IMR-90 (cell line): Measurements from ENCODE around the gene SIPA1.

Source experiments
- CHD1 ChIP-seq: IDR thresholded peaks from 2 replicates; pipeline ENCODE4 v1.6.1; 2012; ENCODE audit warnings: low read depth, low read length, improper control_type of control experiment
- MAFK ChIP-seq: IDR thresholded peaks from 2 replicates; pipeline ENCODE4 v1.6.1; 2012; ENCODE audit warnings: low read depth, low read length, improper control_type of control experiment
- MAZ ChIP-seq: IDR thresholded peaks from 2 replicates; pipeline ENCODE4 v1.6.1; 2012; ENCODE audit warnings: low read depth, mild to moderate bottlenecking, low read length, improper control_type of control experiment, moderate library complexity, borderline replicate concordance
- POLR2A ChIP-seq: IDR thresholded peaks from 2 replicates; pipeline ENCODE4 v1.6.1; 2012; ENCODE audit warnings: mild to moderate bottlenecking, low read depth, low read length
- RAD21 ChIP-seq: IDR thresholded peaks from 2 replicates; pipeline ENCODE4 v1.6.1; 2012; ENCODE audit warnings: low read length, improper control_type of control experiment
- RCOR1 ChIP-seq: IDR thresholded peaks from 2 replicates; pipeline ENCODE4 v1.6.1; 2012; ENCODE audit warnings: mild to moderate bottlenecking, low read length, improper control_type of control experiment; ENCODE audit not compliant: insufficient replicate concordance
- SMC3 ChIP-seq: fragments of 150-350 bp; IDR thresholded peaks from 2 replicates; pipeline ENCODE4 v1.6.1; 2016; ENCODE audit warnings: low read depth, mild to moderate bottlenecking, antibody characterized with exemption, low read length, moderate library complexity
- USF2 ChIP-seq: fragments of 150-350 bp; IDR thresholded peaks from 2 replicates; pipeline ENCODE4 v1.6.1; 2017; ENCODE audit warnings: mild to moderate bottlenecking, antibody characterized with exemption, low read length, low read depth
- TF ChIP-seq, protein P1 (sequence below): conservative IDR thresholded peaks from 2 replicates; pipeline ENCODE4 v1.5.1; 2012; ENCODE audit warnings: mild to moderate bottlenecking, low read depth, low read length, improper control_type of control experiment

- no peak for TF ChIP-seq RCOR1
- TF ChIP-seq MAZ, result no peak
- TF ChIP-seq, protein P1, sequence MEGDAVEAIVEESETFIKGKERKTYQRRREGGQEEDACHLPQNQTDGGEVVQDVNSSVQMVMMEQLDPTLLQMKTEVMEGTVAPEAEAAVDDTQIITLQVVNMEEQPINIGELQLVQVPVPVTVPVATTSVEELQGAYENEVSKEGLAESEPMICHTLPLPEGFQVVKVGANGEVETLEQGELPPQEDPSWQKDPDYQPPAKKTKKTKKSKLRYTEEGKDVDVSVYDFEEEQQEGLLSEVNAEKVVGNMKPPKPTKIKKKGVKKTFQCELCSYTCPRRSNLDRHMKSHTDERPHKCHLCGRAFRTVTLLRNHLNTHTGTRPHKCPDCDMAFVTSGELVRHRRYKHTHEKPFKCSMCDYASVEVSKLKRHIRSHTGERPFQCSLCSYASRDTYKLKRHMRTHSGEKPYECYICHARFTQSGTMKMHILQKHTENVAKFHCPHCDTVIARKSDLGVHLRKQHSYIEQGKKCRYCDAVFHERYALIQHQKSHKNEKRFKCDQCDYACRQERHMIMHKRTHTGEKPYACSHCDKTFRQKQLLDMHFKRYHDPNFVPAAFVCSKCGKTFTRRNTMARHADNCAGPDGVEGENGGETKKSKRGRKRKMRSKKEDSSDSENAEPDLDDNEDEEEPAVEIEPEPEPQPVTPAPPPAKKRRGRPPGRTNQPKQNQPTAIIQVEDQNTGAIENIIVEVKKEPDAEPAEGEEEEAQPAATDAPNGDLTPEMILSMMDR, result no peak
- TF ChIP-seq RAD21, result no peak
- no peak for TF ChIP-seq CHD1
- no peak for TF ChIP-seq SMC3
- no peak for TF ChIP-seq POLR2A
- TF ChIP-seq USF2, result no peak
- TF ChIP-seq MAFK, result no peak
Measured at GRCh38 chr11:65634440-65634839, 3.5 kb upstream of the SIPA1 start.
